Fibroblast of villous mesenchyme (primary cell): Measurements from ENCODE around the gene PDLIM1. TPM values are rescaled to one million over a fixed set of nuclear protein-coding genes. Genes with fewer than 3 reads are reported as not detected.
"Not testable (repeated sequence)": the region's sequence is repeated elsewhere in the genome, so short reads cannot be mapped to it uniquely, and the experiment has no call there.

Source experiments
- DNase-seq: peaks from one replicate; pipeline ENCODE4 v3.0.0-alpha.2; 2010; ENCODE audit warnings: low read depth
- H3K4me3 ChIP-seq: 2 replicates; pipeline ENCODE4 v1.5.1; 2011; ENCODE audit warnings: low read depth, mild to moderate bottlenecking, low read length
- total RNA-seq: library from RNA; depleted of rRNA; stranded (reverse); fragments of >200 nt; gene quantifications from 2 replicates; pipeline ENCODE4 v1.2.3, GENCODE V29; 2012
- TF ChIP-seq, protein P1 (sequence below): IDR thresholded peaks from 2 replicates; pipeline ENCODE4 v1.5.1; 2012; ENCODE audit warnings: low read depth, mild to moderate bottlenecking, low read length; ENCODE audit not compliant: insufficient read depth

Gene PDLIM1
- total RNA-seq, 1 donor = 75.6 TPM

DNA sequence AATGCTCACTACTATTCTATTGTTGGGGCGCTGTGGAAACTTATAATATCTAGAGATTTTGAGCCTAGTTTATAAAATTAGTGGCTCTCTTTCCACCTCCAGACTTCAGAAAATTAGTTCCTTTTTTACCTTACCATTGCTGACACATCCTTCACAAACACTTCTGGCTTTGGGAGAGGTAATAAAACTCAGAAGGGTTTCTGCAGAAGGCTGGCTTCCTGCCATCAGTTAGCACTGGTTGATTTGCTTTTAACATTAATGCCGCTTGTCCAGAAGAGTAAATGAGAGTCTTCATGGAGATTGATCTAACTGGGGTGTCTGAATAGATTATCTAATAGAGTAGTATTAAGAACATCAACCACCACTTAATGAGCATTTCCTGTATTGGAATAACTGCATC is 76.4 kb downstream of the PDLIM1 start:
- no peak overlapping the region for H3K4me3 ChIP-seq
- peak; percentile 66 for DNase-seq
- TF ChIP-seq, protein P1, sequence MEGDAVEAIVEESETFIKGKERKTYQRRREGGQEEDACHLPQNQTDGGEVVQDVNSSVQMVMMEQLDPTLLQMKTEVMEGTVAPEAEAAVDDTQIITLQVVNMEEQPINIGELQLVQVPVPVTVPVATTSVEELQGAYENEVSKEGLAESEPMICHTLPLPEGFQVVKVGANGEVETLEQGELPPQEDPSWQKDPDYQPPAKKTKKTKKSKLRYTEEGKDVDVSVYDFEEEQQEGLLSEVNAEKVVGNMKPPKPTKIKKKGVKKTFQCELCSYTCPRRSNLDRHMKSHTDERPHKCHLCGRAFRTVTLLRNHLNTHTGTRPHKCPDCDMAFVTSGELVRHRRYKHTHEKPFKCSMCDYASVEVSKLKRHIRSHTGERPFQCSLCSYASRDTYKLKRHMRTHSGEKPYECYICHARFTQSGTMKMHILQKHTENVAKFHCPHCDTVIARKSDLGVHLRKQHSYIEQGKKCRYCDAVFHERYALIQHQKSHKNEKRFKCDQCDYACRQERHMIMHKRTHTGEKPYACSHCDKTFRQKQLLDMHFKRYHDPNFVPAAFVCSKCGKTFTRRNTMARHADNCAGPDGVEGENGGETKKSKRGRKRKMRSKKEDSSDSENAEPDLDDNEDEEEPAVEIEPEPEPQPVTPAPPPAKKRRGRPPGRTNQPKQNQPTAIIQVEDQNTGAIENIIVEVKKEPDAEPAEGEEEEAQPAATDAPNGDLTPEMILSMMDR = no peak

DNA sequence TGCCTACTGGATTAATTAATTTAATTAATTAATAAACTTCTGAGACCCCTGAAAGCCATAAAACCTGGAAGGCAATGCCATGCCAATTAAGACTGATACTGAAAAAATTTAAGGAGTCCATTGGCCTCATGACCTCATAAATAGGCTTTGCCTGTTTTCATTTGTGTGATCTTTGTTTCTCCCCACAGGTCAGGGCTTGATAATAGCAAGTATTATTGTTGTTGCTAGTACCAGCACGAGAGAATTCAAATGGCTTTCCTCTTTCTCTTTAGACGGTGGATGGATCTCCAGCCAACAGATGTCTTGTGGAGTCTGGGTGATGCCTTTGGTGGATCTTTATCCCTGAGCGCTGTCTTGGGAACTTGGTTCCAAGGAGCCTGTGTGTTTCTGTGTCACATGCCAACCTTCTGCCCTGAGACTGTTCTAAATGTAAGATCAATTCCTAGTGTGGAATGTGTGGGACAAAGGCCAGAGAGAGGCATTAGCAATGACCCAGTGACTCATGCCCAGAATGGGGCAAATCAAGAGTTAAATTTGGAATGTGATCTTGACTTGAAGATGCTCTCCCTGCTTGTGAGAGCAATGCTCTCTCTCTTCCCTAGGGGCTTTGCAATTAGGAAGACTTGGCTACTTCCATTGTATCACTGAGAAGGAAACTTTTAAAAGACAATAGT is 79.1 kb downstream of the PDLIM1 start:
- TF ChIP-seq, protein P1 = no peak
- DNase-seq = no peak
- no peak overlapping the region for H3K4me3 ChIP-seq

DNA sequence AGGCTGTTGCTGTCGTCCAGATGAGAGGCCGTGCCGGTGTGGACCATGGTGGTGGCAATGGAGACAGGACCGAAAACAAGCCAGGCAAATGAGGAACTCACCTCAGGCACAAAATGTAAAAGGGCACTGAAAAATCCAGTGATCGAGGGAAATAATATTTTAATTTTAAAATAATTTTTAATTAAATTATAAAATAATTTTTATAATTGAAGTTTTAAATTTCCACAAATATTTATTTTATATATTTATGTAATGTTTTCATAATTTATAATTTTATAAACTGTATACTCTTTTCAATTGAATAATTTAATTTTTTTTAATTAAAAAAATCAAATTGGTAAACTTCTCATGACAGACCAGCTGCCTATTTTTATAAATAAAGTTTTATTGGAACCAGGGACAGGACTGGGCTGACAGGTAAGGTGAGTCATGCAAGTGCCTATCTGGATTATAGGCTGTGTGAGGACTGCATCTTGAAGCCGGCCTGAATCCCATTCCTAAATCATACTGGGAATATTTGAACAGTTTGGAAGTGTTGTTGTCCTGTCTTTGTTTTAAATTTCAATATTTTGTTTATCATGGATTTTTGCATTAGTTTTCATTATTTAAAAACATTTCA is 81.2 kb downstream of the PDLIM1 start:
- TF ChIP-seq, protein P1 = no peak
- DNase-seq = no peak
- H3K4me3 ChIP-seq = no peak overlapping the region

DNA sequence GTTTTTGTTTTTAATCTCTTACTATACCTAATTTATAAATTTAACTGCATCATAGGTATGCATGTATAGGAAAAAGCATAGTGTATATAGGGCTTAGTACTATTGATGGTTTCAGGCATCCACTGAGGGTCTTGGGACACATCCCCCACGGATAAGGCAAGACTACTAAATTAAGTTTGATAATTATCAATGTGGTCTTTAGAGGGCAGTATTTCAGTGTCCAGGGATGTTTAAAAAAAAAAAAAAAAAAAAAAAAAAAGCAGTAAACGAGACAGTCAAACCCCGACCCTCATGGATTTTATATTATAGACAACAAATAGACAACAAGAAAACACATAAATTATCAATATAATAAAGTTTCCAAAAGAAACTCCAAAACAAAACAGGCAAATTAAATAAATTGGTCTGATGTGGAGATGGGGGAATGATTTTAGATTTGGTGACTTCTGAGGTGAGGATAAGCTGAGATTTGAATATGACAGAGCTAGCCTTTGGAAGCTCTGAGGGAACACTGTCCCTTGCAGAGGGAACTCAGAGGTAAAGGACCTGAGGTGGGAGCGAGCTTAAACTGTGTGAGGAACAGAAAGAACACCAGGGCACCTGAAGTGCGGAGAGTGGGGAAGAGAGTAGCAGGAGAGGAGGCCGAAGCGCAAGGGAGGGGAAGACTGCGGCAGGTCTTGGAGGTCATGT is 82.0 kb downstream of the PDLIM1 start:
- H3K4me3 ChIP-seq = no peak overlapping the region
- peak; percentile 18 for DNase-seq
- TF ChIP-seq, protein P1 = peak; percentile 33

DNA sequence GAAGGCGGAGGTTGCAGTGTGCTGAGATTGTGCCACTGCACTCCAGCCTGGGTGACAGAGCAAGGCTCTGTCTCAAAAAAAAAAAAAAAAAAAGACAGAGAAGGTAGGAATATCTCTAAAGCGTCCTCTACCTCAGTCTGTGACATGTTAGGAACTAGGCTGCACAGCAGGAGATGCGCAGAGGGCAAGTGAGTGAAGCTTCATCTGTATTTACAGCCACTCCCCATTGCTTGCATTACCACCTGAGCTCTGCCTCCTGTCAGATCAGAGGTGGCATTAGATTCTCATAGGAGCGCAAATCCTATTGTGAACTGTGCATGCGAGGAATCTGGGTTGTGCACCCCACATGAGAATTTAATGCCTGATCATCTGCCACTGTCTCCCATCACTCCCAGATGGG is 87.9 kb downstream of the PDLIM1 start:
- not testable (repeated sequence) for H3K4me3 ChIP-seq, DNase-seq

DNA sequence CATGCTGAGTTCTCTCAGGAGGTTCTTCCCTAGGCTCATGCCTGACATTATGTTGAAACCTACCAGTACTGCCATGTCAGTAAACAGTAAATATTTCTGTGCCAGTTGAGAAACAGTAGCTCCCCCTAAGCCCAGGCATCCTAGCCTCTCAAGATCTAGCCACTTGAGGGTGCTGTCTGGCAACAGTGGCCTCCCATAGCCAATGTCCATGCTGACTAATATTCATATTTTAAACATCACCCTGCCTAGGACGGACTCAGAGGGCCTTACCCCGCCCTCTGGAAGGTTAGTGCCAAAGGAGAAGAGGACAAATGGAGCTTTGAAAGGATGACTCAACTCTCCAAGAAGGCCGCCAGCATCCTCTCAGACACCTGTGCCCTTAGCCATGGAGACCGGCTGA is 89.1 kb downstream of the PDLIM1 start:
- DNase-seq = peak; percentile 56
- no peak overlapping the region for H3K4me3 ChIP-seq
- TF ChIP-seq, protein P1 = peak; percentile 70

DNA sequence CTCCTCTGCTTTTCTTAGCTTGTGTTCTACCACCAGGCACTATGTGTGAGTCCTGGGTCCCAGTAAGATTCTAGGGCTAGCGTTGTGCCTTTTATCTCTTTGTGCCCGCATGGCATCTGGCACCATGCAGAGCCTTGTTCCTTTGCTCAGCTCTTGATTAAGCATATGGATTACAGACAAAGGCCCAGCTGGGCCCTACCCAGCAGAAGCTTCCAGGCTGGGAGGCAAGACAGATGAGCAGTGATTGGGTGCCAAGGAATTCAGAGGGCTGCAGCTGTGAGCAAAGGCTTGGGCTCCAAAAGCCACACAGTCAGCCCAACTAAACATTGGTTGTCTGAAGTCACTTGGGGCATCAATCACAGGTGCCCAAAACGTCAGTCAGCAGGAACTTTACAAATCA is 94.8 kb downstream of the PDLIM1 start:
- H3K4me3 ChIP-seq = no peak overlapping the region
- TF ChIP-seq, protein P1 = no peak
- no peak for DNase-seq
